HG02973 (cell line): Measurements from ENCODE around the gene MYL7.

Experiments used
- ATAC-seq: cut with Tn5 transposase; IDR thresholded peaks from one replicate; pipeline ENCODE4 v1.9.1; 2021; ENCODE audit warnings: moderate library complexity; ENCODE audit not compliant: unreplicated experiment

The MYL7 gene

GRCh38 chr7:44112997-44113763, 28.0 kb downstream of the MYL7 start:
- ATAC-seq, result no peak

GRCh38 chr7:44112231-44112996, 28.7 kb downstream of the MYL7 start:
- no peak for ATAC-seq

GRCh38 chr7:44111761-44112160, 29.4 kb downstream of the MYL7 start:
- ATAC-seq, result no peak

GRCh38 chr7:44110719-44111635, 30.2 kb downstream of the MYL7 start:
- no peak for ATAC-seq

GRCh38 chr7:44109991-44110390, 31.1 kb downstream of the MYL7 start:
- no peak for ATAC-seq

GRCh38 chr7:44108768-44109750, 32.1 kb downstream of the MYL7 start:
- ATAC-seq, result no peak

GRCh38 chr7:44107961-44108767, 33.0 kb downstream of the MYL7 start:
- ATAC-seq, result no peak

- no peak for ATAC-seq
Observed at GRCh38 chr7:44107116-44107960, 33.8 kb downstream of the MYL7 start.

GRCh38 chr7:44106311-44107065, 34.6 kb downstream of the MYL7 start:
- ATAC-seq, result no peak

GRCh38 chr7:44105832-44106231, 35.3 kb downstream of the MYL7 start:
- ATAC-seq, result no peak

- no peak for ATAC-seq
Observed at GRCh38 chr7:44104860-44105771, 36.0 kb downstream of the MYL7 start.

GRCh38 chr7:44103923-44104859, 36.9 kb downstream of the MYL7 start, which contains the start of gene AEBP1:
Gene AEBP1 (plus strand): TSS chr7:44104345. CDS start chr7:44104666, 321 bp downstream.
- ATAC-seq, result no peak

GRCh38 chr7:44103566-44103922, 37.6 kb downstream of the MYL7 start:
- no peak for ATAC-seq

GRCh38 chr7:44102846-44103565, 38.1 kb downstream of the MYL7 start:
- no peak for ATAC-seq
